Lung (tissue), 12 donors: ENCODE results near the gene CCL3. TPM values are rescaled to one million over a fixed set of nuclear protein-coding genes. Genes with fewer than 3 reads are reported as not detected.

Experiments
- ATAC-seq: fragments of 200-7000 bp; cut with Tn5 transposase; one replicate; pipeline ENCODE4 v1.9.1; 2020; ENCODE audit warnings: moderate number of reproducible peaks; ENCODE audit not compliant: insufficient read depth, low FRiP score
- DNase-seq, 3 donors: peaks; one replicate each; pipeline ENCODE4 v3.0.0-alpha.2; 2013 to 2017
- H3K27ac ChIP-seq, 2 donors: one replicate each; pipeline ENCODE4 v1.5.1; 2013; ENCODE audit warnings: mild to moderate bottlenecking in 2 of 2, moderate library complexity in 2 of 2, control low read depth in 1 of 2, inconsistent platforms in 1 of 2, low read depth in 1 of 2, low read length in 1 of 2
- H3K27me3 ChIP-seq, 3 donors: one replicate each; pipeline ENCODE4 v1.5.1; 2013; ENCODE audit warnings: low read length in 2 of 3; ENCODE audit not compliant: control insufficient read depth in 3 of 3, insufficient read depth in 3 of 3
- H3K36me3 ChIP-seq, 4 donors: one replicate each; pipeline ENCODE4 v1.5.1; 2013; ENCODE audit warnings: low read length in 4 of 4, mild to moderate bottlenecking in 1 of 4, moderate library complexity in 1 of 4; ENCODE audit not compliant: control insufficient read depth in 4 of 4, insufficient read depth in 4 of 4
- H3K4me1 ChIP-seq, 5 donors: one replicate each; pipeline ENCODE4 v1.5.1; 2013; ENCODE audit warnings: low read length in 5 of 5, mild to moderate bottlenecking in 2 of 5, moderate library complexity in 1 of 5; ENCODE audit not compliant: control insufficient read depth in 5 of 5, insufficient read depth in 5 of 5
- H3K4me3 ChIP-seq: one replicate; pipeline ENCODE4 v1.5.1; 2013; ENCODE audit warnings: mild to moderate bottlenecking, control low read depth, moderate library complexity
- H3K9ac ChIP-seq, 2 donors: one replicate each; pipeline ENCODE4 v1.5.1; 2013; ENCODE audit warnings: low read length in 2 of 2, control low read depth in 1 of 2; ENCODE audit not compliant: insufficient read depth in 1 of 2
- H3K9me3 ChIP-seq, 4 donors: one replicate each; pipeline ENCODE4 v1.5.1; 2013; ENCODE audit warnings: low read length in 3 of 4, mild to moderate bottlenecking in 1 of 4, moderate library complexity in 1 of 4; ENCODE audit not compliant: control insufficient read depth in 4 of 4, insufficient read depth in 3 of 4
- whole genome bisulfite sequencing, 2 donors: extraction: QIAGEN DNeasy Blood & Tissue Kit; methylation state at CpG; one replicate each; pipeline ENCODE4 v1.1.7; 2013; 5-methylcytosine and 5-hydroxymethylcytosine counted together
- polyA plus RNA-seq, 2 donors: library from polyadenylated mRNA; stranded (reverse); fragments of 200-250 nt; gene quantifications; one replicate each; pipeline ENCODE4 v1.2.1, GENCODE V29; 2013
- total RNA-seq, 2 donors: library from RNA; depleted of rRNA in 1 of 2; stranded (reverse); fragments of >200 nt in 1 of 2; gene quantifications; one replicate each; pipeline ENCODE4 v1.2.1, GENCODE V29; 2014 to 2021
- TF ChIP-seq, protein P1 (sequence below): IDR thresholded peaks from 2 replicates; pipeline ENCODE4 v1.5.1; 2012; ENCODE audit warnings: mild to moderate bottlenecking; ENCODE audit errors: control extremely low read depth, extremely low read depth
- donor health status: control.
- donor health status: control.
- donor health status: Bipolar disorder and iron deficiency.
- donor health status: healthy.
- donor health status: DM: yes; HTN: yes; CAD: no.

Gene CCL3
- total and polyA plus RNA-seq, 4 donors: 7.8 to 526 (median 23.9) TPM

DNA sequence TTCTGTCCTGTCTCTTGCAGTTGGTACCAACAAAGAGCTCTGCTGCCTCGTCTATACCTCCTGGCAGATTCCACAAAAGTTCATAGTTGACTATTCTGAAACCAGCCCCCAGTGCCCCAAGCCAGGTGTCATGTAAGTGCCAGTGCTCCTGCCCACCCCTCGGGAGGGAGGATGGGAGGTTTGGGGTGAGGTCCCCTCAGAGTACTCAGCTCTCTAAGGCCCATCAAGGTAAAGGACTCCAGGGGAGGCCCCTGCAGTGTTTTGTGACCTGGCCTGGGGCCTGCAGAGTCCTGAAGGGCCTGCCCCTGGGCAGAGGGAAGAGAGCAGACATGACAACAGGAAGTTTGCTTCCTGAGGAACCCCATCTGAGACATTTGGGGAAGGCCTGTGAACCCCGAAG is 19.5 kb downstream of the CCL3 start:
- Histone ChIP-seq H3K27me3 (peaks cover 0 to 2% (median 0%) of the 10 kb centered on the region in 3 donors), H3K36me3 (no peaks in the 10 kb centered on the region), H3K27ac (no peak overlapping the region), H3K9ac (no peak overlapping the region), H3K9me3 (no peaks in the 10 kb centered on the region), H3K4me3 (no peak overlapping the region), H3K4me1 (peaks cover 0 to 2% (median 0%) of the 10 kb centered on the region in 5 donors)
- no peak for DNase-seq
- ATAC-seq: no peak
- WGBS, 2 donors: 59 to 71% methylated on average over 3 of the region's 3 CpGs
- TF ChIP-seq, protein P1, sequence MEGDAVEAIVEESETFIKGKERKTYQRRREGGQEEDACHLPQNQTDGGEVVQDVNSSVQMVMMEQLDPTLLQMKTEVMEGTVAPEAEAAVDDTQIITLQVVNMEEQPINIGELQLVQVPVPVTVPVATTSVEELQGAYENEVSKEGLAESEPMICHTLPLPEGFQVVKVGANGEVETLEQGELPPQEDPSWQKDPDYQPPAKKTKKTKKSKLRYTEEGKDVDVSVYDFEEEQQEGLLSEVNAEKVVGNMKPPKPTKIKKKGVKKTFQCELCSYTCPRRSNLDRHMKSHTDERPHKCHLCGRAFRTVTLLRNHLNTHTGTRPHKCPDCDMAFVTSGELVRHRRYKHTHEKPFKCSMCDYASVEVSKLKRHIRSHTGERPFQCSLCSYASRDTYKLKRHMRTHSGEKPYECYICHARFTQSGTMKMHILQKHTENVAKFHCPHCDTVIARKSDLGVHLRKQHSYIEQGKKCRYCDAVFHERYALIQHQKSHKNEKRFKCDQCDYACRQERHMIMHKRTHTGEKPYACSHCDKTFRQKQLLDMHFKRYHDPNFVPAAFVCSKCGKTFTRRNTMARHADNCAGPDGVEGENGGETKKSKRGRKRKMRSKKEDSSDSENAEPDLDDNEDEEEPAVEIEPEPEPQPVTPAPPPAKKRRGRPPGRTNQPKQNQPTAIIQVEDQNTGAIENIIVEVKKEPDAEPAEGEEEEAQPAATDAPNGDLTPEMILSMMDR: no peak

DNA sequence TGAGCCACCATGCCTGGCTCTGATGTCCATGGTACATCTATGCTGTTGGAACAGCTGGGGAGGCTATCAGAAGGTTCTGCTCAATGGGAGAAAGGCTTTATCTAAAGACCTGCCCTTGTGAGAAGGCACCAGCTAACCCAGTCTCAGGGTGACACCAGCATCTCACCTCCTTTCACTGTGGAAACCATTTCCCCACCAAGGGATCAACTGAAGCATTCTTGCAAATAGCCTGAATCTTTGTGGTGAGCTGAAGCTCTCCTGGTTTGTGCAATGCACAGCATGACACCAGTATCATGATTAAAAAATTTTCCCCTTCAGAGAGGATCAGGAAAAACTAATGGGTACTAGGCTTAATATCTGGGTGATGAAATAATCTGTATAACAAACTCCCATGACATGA is 20.8 kb downstream of the CCL3 start:
- H3K4me1 ChIP-seq: peaks cover 0 to 2% (median 0%) of the 10 kb centered on the region in 5 donors

DNA sequence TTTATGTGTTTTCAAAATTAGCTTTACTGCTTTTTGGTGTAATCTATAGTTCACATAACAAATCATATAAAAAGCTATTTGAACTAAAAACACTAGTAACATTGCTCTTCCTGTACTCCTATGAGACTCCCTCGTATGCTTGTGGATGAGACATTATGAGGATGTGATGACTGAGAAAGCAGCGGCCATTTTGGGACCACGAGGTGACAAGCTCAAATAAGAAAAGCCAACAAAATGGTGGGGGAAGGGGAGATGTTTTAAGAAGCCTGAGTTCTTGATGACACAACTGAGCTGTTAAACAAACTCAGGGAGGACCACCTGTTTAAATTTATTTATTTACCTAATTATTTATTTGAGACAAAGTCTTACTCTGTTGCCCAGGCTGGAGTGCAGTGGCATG is 21.4 kb downstream of the CCL3 start:
- 80 to 86% methylated on average over 3 of the region's 3 CpGs for WGBS, 2 donors
- Histone ChIP-seq H3K36me3 (no peaks in the 10 kb centered on the region), H3K27ac (no peak overlapping the region), H3K9me3 (no peaks in the 10 kb centered on the region), H3K4me3 (no peak overlapping the region), H3K27me3 (no peaks in the 10 kb centered on the region), H3K9ac (no peak overlapping the region), H3K4me1 (peaks cover 0 to 2% (median 0%) of the 10 kb centered on the region in 5 donors)
- ATAC-seq: no peak
- no peak for DNase-seq
- TF ChIP-seq, protein P1: no peak

More for the DNA sequence above, 20.8 kb downstream of the CCL3 start:
- H3K27ac ChIP-seq: no peak overlapping the region
- no peaks in the 10 kb centered on the region for H3K36me3 ChIP-seq
- TF ChIP-seq, protein P1: no peak
- no peak overlapping the region for H3K9ac ChIP-seq
- no peaks in the 10 kb centered on the region for H3K9me3 ChIP-seq
- H3K27me3 ChIP-seq: peaks cover 0 to 2% (median 0%) of the 10 kb centered on the region in 3 donors
- ATAC-seq (no peak), DNase-seq (no peak)
- no peak overlapping the region for H3K4me3 ChIP-seq

DNA sequence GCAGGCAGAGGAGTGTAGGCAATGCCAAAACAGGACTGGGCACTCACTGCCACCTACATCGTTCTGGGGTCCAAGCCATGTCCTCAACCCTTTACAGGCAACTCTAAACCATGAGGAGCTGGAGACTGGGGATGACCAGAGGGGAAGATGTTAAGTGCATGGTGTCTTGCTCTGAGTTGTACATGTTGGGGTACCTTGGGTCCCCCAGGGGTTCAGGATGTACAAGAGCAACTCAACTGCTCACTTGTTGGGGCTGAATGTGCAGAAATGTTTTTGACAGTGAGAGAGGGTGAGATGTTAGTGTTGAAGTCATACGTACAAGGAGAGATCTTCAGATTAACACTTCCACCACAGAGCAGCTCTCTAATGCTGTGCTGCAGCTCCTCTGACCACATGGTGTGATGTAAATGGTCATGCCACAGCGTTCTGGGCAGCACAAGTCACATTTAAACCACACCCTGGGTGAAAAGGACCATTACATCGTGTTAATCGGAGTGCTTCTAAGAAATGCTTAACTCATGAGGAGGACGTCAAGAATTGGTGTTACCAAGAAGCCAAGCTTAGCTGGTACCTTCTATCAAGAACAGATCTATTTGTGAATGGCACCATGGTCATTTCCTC is 23.5 kb downstream of the CCL3 start:
- Histone ChIP-seq H3K27me3 (no peaks in the 10 kb centered on the region), H3K9ac (no peak overlapping the region), H3K36me3 (no peaks in the 10 kb centered on the region), H3K9me3 (no peaks in the 10 kb centered on the region), H3K4me3 (no peak overlapping the region), H3K4me1 (no peaks in the 10 kb centered on the region), H3K27ac (no peak overlapping the region)
- TF ChIP-seq, protein P1: no peak
- 79 to 91% methylated on average over 6 of the region's 6 CpGs for WGBS, 2 donors
- DNase-seq: no peak
- no peak for ATAC-seq
